HEK293T (cell line): Measurements from ENCODE around the gene URM1.
"Not testable (repeated sequence)": the region's sequence is repeated elsewhere in the genome, so short reads cannot be mapped to it uniquely, and the experiment has no call there.

Experiments
- ARNT ChIP-seq: fragments of 450-650 bp; IDR thresholded peaks from 2 replicates; pipeline ENCODE4 v1.6.1; 2017; ENCODE audit warnings: mild to moderate bottlenecking
- BHLHE40 ChIP-seq: fragments of 450-650 bp; IDR thresholded peaks from 2 replicates; pipeline ENCODE4 v1.6.1; 2016; ENCODE audit warnings: mild to moderate bottlenecking, moderate library complexity, borderline replicate concordance
- CTBP1 ChIP-seq: fragments of 450-650 bp; IDR thresholded peaks from 2 replicates; pipeline ENCODE4 v1.6.1; 2016; ENCODE audit warnings: borderline replicate concordance
- ELF4 ChIP-seq: fragments of 450-650 bp; IDR thresholded peaks from 2 replicates; pipeline ENCODE4 v1.6.1; 2017; ENCODE audit warnings: antibody characterized with exemption
- FOXK2 ChIP-seq: fragments of 450-650 bp; IDR thresholded peaks from 2 replicates; pipeline ENCODE4 v1.6.1; 2016; ENCODE audit warnings: mild to moderate bottlenecking
- FOXM1 ChIP-seq: fragments of 450-650 bp; IDR thresholded peaks from 2 replicates; pipeline ENCODE4 v1.6.1; 2017; ENCODE audit warnings: mild to moderate bottlenecking, borderline replicate concordance
- L3MBTL2 ChIP-seq: fragments of 450-650 bp; conservative IDR thresholded peaks from 2 replicates; pipeline ENCODE4 v1.6.1; 2016; ENCODE audit warnings: mild to moderate bottlenecking
- LEF1 ChIP-seq: fragments of 450-650 bp; IDR thresholded peaks from 2 replicates; pipeline ENCODE4 v1.6.1; 2017; ENCODE audit warnings: mild to moderate bottlenecking, borderline replicate concordance
- NFRKB ChIP-seq: fragments of 450-650 bp; IDR thresholded peaks from 2 replicates; pipeline ENCODE4 v1.6.1; 2016; ENCODE audit warnings: mild to moderate bottlenecking, moderate library complexity
- SP1 ChIP-seq: fragments of 450-650 bp; IDR thresholded peaks from 2 replicates; pipeline ENCODE4 v1.6.1; 2017
- TARDBP ChIP-seq: fragments of 450-650 bp; IDR thresholded peaks from 2 replicates; pipeline ENCODE4 v1.6.1; 2016
- ZNF384 ChIP-seq: fragments of 450-650 bp; IDR thresholded peaks from 2 replicates; pipeline ENCODE4 v1.6.1; 2016
- TF ChIP-seq, protein P1 (sequence below): fragments of 450-650 bp; IDR thresholded peaks from 2 replicates; pipeline ENCODE4 v1.6.1; 2016

DNA sequence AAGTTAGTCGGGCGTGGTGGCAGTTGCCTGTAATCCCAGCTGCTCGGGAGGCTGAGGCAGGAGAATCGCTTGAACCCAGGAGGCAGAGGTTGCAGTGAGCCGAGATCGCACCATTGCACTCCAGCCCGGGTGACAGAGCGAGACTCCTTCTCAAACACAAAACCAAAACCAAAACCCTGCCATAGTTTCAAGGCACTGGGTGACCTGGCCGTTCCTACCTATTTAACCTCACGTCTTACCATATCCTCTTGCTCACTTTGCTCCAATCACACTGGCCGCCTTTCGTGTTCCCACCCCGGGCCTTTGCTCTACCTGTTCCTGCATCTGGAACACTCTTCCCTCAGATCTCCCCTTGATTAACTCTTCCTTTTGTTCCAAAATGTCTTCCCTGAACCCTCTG lies 42.6 kb downstream of the URM1 start:
- not testable (repeated sequence) for TF ChIP-seq NFRKB, SP1, BHLHE40, TARDBP, L3MBTL2, ARNT, ELF4, FOXK2, ZNF384, LEF1, CTBP1, FOXM1
- TF ChIP-seq, protein P1, sequence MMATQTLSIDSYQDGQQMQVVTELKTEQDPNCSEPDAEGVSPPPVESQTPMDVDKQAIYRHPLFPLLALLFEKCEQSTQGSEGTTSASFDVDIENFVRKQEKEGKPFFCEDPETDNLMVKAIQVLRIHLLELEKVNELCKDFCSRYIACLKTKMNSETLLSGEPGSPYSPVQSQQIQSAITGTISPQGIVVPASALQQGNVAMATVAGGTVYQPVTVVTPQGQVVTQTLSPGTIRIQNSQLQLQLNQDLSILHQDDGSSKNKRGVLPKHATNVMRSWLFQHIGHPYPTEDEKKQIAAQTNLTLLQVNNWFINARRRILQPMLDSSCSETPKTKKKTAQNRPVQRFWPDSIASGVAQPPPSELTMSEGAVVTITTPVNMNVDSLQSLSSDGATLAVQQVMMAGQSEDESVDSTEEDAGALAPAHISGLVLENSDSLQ: not testable (repeated sequence)
